H9 (cell line): Measurements from ENCODE around the gene MRM1. TPM values are rescaled to one million over a fixed set of nuclear protein-coding genes. Genes with fewer than 3 reads are reported as not detected.

Source experiments
- DNase-seq: peaks from one replicate; pipeline ENCODE4 v3.0.0-alpha.2; 2017
- H2AFZ ChIP-seq: one replicate; pipeline ENCODE4 v1.6.1; 2013; ENCODE audit warnings: mild to moderate bottlenecking, low read length, control low read depth, moderate library complexity
- H2AK5ac ChIP-seq: 2 replicates; pipeline ENCODE4 v1.6.1; 2013; ENCODE audit warnings: low read length, control low read depth, mixed read lengths; ENCODE audit not compliant: insufficient read length
- H2BK120ac ChIP-seq: one replicate; pipeline ENCODE4 v1.6.1; 2013; ENCODE audit warnings: low read depth, mild to moderate bottlenecking, low read length, control low read depth, inconsistent platforms; ENCODE audit not compliant: poor library complexity, severe bottlenecking
- H2BK12ac ChIP-seq: 2 replicates; pipeline ENCODE4 v1.6.1; 2013; ENCODE audit warnings: low read length, control low read depth, mixed read lengths, low read depth; ENCODE audit not compliant: insufficient read length
- H2BK15ac ChIP-seq: 2 replicates; pipeline ENCODE4 v1.6.1; 2013; ENCODE audit warnings: low read depth, low read length, control low read depth
- H2BK20ac ChIP-seq: one replicate; pipeline ENCODE4 v1.6.1; 2013; ENCODE audit warnings: low read depth, mild to moderate bottlenecking, low read length, control low read depth, inconsistent platforms; ENCODE audit not compliant: poor library complexity, severe bottlenecking
- H2BK5ac ChIP-seq: 2 replicates; pipeline ENCODE4 v1.6.1; 2013; ENCODE audit warnings: low read length, control low read depth, mixed read lengths; ENCODE audit not compliant: insufficient read length
- H3K14ac ChIP-seq: 2 replicates; pipeline ENCODE4 v1.6.1; 2013; ENCODE audit warnings: low read length, control low read depth; ENCODE audit not compliant: insufficient read depth
- H3K18ac ChIP-seq: 2 replicates; pipeline ENCODE4 v1.6.1; 2013; ENCODE audit warnings: low read depth, mild to moderate bottlenecking, mixed read lengths, low read length, control low read depth; ENCODE audit not compliant: insufficient read length
- H3K23ac ChIP-seq: 2 replicates; pipeline ENCODE4 v1.6.1; 2013; ENCODE audit warnings: low read length, control low read depth, mixed read lengths, low read depth; ENCODE audit not compliant: insufficient read length
- H3K23me2 ChIP-seq: 2 replicates; pipeline ENCODE4 v1.6.1; 2013; ENCODE audit warnings: low read depth, mild to moderate bottlenecking, mixed read lengths, low read length, control low read depth; ENCODE audit not compliant: insufficient read length, poor library complexity, severe bottlenecking
- H3K27ac ChIP-seq: 2 replicates; pipeline ENCODE4 v1.5.1; 2013; ENCODE audit warnings: low read length, control low read depth, mixed read lengths, low read depth; ENCODE audit not compliant: insufficient read length
- H3K27me3 ChIP-seq: 2 replicates; pipeline ENCODE4 v1.6.1; 2013; ENCODE audit warnings: low read length, control low read depth, inconsistent platforms; ENCODE audit not compliant: insufficient read depth
- H3K4ac ChIP-seq: 2 replicates; pipeline ENCODE4 v1.6.1; 2013; ENCODE audit warnings: low read depth, mild to moderate bottlenecking, control low read depth, inconsistent platforms, low read length, moderate library complexity
- H3K4me1 ChIP-seq: 2 replicates; pipeline ENCODE4 v1.6.1; 2013; ENCODE audit warnings: low read length, control low read depth, inconsistent platforms; ENCODE audit not compliant: insufficient read depth
- H3K4me2 ChIP-seq: 2 replicates; pipeline ENCODE4 v1.6.1; 2013; ENCODE audit warnings: low read length, control low read depth, mixed read lengths; ENCODE audit not compliant: insufficient read length, insufficient read depth
- H3K56ac ChIP-seq: 2 replicates; pipeline ENCODE4 v1.6.1; 2013; ENCODE audit warnings: low read depth, mild to moderate bottlenecking, mixed read lengths, low read length, control low read depth; ENCODE audit not compliant: insufficient read length
- H3K79me1 ChIP-seq: 2 replicates; pipeline ENCODE4 v1.6.1; 2013; ENCODE audit warnings: low read depth, mild to moderate bottlenecking, moderate library complexity, low read length, control low read depth, inconsistent platforms; ENCODE audit not compliant: insufficient read depth, poor library complexity, severe bottlenecking
- H3K79me2 ChIP-seq: 2 replicates; pipeline ENCODE4 v1.6.1; 2013; ENCODE audit warnings: low read length, control low read depth, inconsistent platforms; ENCODE audit not compliant: insufficient read depth
- H3K9ac ChIP-seq: 2 replicates; pipeline ENCODE4 v1.6.1; 2013; ENCODE audit warnings: low read length, control low read depth, mixed read lengths; ENCODE audit not compliant: insufficient read length; ENCODE audit errors: extremely low read depth
- H3K9me3 ChIP-seq: one replicate; pipeline ENCODE4 v1.6.1; 2013; ENCODE audit warnings: low read depth, low read length, inconsistent platforms; ENCODE audit not compliant: control insufficient read depth
- H3T11ph ChIP-seq: one replicate; pipeline ENCODE4 v1.6.1; 2013; ENCODE audit warnings: mild to moderate bottlenecking, low read length, control low read depth, inconsistent platforms
- H4K20me1 ChIP-seq: one replicate; pipeline ENCODE4 v1.6.1; 2013; ENCODE audit not compliant: control insufficient read depth, insufficient read length, insufficient read depth
- H4K5ac ChIP-seq: 2 replicates; pipeline ENCODE4 v1.6.1; 2013; ENCODE audit warnings: low read depth, mild to moderate bottlenecking, mixed read lengths, low read length, control low read depth; ENCODE audit not compliant: insufficient read length
- H4K8ac ChIP-seq: replicated peaks from 2 replicates; pipeline ENCODE4 v1.6.1; 2013; ENCODE audit warnings: low read length, control low read depth, mixed read lengths, low read depth; ENCODE audit not compliant: insufficient read length
- H4K91ac ChIP-seq: 2 replicates; pipeline ENCODE4 v1.6.1; 2013; ENCODE audit warnings: low read depth, mild to moderate bottlenecking, moderate library complexity, mixed read lengths, low read length, control low read depth; ENCODE audit not compliant: insufficient read length
- H3K27ac Mint-ChIP-seq, 3 experiments: 2 replicates in 2 of 3; 3 replicates in 1 of 3; pipeline ENCODE4 v1.8.0; 2020 to 2021; ENCODE audit warnings: mixed read lengths in 3 of 3, mild to moderate bottlenecking in 1 of 3, moderate library complexity in 1 of 3
- H3K27me3 Mint-ChIP-seq: 2 replicates; pipeline ENCODE4 v1.8.0; 2021; ENCODE audit warnings: low read depth, mild to moderate bottlenecking, moderate library complexity, mixed read lengths
- H3K36me3 Mint-ChIP-seq, 3 experiments: 2 replicates in 2 of 3; 3 replicates in 1 of 3; pipeline ENCODE4 v1.8.0; 2020 to 2021; ENCODE audit warnings: low read depth in 3 of 3, mixed read lengths in 3 of 3; ENCODE audit not compliant: insufficient read depth in 1 of 3
- H3K4me1 Mint-ChIP-seq, 2 experiments: 2 replicates each; pipeline ENCODE4 v1.8.0; 2020; ENCODE audit warnings: mixed read lengths in 2 of 2
- H3K4me3 Mint-ChIP-seq, 2 experiments: 2 replicates in 1 of 2; 3 replicates in 1 of 2; pipeline ENCODE4 v1.8.0; 2020 to 2021; ENCODE audit warnings: mild to moderate bottlenecking in 2 of 2, mixed read lengths in 2 of 2, moderate library complexity in 1 of 2
- H3K9me3 Mint-ChIP-seq, 2 experiments: 2 replicates in 1 of 2; 3 replicates in 1 of 2; pipeline ENCODE4 v1.8.0; 2020; ENCODE audit warnings: mild to moderate bottlenecking in 2 of 2, mixed read lengths in 2 of 2, moderate library complexity in 1 of 2
- WGBS: extraction: QIAGEN DNeasy Blood & Tissue Kit; methylation state at CpG from one replicate; pipeline ENCODE4 v1.1.7; 2013; ENCODE audit warnings: missing lambda C conversion rate, low lambda C conversion rate, mixed read lengths; ENCODE audit not compliant: insufficient read length; ENCODE audit errors: extremely low coverage; 5-methylcytosine and 5-hydroxymethylcytosine counted together
- total RNA-seq: library from RNA; stranded (reverse); gene quantifications from 2 replicates; pipeline ENCODE4 v1.2.1, GENCODE V29; 2021
- TF ChIP-seq, protein P1 (sequence below): fragments of 200-600 bp; sonication (generic); conservative IDR thresholded peaks from 3 replicates; pipeline ENCODE4 v1.8.0; 2021; ENCODE audit warnings: antibody characterized with exemption, mild to moderate bottlenecking

The MRM1 gene
- total RNA-seq, 1 experiment from 2014 or later = 10.3 TPM

- H2BK120ac ChIP-seq = no peak overlapping the region
- no peak overlapping the region for H3K18ac ChIP-seq
- H3K56ac ChIP-seq = no peak overlapping the region
- no peaks in the 10 kb centered on the region for H4K20me1 ChIP-seq
- peaks cover 16 to 29% of the 10 kb centered on the region in 2 experiments for H3K4me1 Mint-ChIP-seq
- no peak overlapping the region for H3K27ac Mint-ChIP-seq
- H3K4me3 Mint-ChIP-seq = no peak overlapping the region
- no peak overlapping the region for H3K23ac ChIP-seq
- H2BK12ac ChIP-seq = no peak overlapping the region
- no peak overlapping the region for H2BK15ac ChIP-seq
- H3K4me1 ChIP-seq = no peaks in the 10 kb centered on the region
- peaks cover 49% of the 10 kb centered on the region for H3K27me3 Mint-ChIP-seq
- H3K9ac ChIP-seq = no peak overlapping the region
- no peaks in the 10 kb centered on the region; a peak in 1 of 5 replicates for H3K9me3 Mint-ChIP-seq
- no peak overlapping the region for H2BK5ac ChIP-seq
- no peak overlapping the region for H3T11ph ChIP-seq
- H3K79me1 ChIP-seq = no peaks in the 10 kb centered on the region
- H2BK20ac ChIP-seq = no peak overlapping the region
- TF ChIP-seq, protein P1, sequence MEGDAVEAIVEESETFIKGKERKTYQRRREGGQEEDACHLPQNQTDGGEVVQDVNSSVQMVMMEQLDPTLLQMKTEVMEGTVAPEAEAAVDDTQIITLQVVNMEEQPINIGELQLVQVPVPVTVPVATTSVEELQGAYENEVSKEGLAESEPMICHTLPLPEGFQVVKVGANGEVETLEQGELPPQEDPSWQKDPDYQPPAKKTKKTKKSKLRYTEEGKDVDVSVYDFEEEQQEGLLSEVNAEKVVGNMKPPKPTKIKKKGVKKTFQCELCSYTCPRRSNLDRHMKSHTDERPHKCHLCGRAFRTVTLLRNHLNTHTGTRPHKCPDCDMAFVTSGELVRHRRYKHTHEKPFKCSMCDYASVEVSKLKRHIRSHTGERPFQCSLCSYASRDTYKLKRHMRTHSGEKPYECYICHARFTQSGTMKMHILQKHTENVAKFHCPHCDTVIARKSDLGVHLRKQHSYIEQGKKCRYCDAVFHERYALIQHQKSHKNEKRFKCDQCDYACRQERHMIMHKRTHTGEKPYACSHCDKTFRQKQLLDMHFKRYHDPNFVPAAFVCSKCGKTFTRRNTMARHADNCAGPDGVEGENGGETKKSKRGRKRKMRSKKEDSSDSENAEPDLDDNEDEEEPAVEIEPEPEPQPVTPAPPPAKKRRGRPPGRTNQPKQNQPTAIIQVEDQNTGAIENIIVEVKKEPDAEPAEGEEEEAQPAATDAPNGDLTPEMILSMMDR = no peak
- H3K9me3 ChIP-seq = no peaks in the 10 kb centered on the region
- H3K14ac ChIP-seq = no peak overlapping the region
- no peaks in the 10 kb centered on the region for H3K79me2 ChIP-seq
- no CpG with 5 or more reads among the region's 7 CpGs for WGBS
- no peak overlapping the region for H3K4me2 ChIP-seq
- no peaks in the 10 kb centered on the region; the same call in 1 of the 2 replicates for H3K27me3 ChIP-seq
- H3K23me2 ChIP-seq = peaks cover 3% of the 10 kb centered on the region
- no peak overlapping the region for H3K4ac ChIP-seq
- H3K36me3 Mint-ChIP-seq = no peaks in the 10 kb centered on the region; a peak in 1 of 7 replicates
- DNase-seq = no peak
- H4K8ac ChIP-seq = no peak overlapping the region
- no peak overlapping the region for H2AK5ac ChIP-seq
- no peak overlapping the region for H2AFZ ChIP-seq
- H4K91ac ChIP-seq = no peak overlapping the region
- H4K5ac ChIP-seq = no peak overlapping the region
- H3K27ac ChIP-seq = no peak overlapping the region
Observed at GRCh38 chr17:36655726-36656125, 54.3 kb downstream of the MRM1 start.
